Glutamatergic neuron (in vitro differentiated cells): ENCODE results near the gene ANKH. TPM values are rescaled to one million over a fixed set of nuclear protein-coding genes. Genes with fewer than 3 reads are reported as not detected.

Source experiments
- DNase-seq: peaks from one replicate; pipeline ENCODE4 v3.0.0; 2022
- H3K27ac Mint-ChIP-seq: one replicate; pipeline ENCODE4 v1.8.0; 2020; ENCODE audit warnings: mild to moderate bottlenecking, mixed read lengths, inconsistent platforms; ENCODE audit not compliant: unreplicated experiment
- H3K27me3 Mint-ChIP-seq: one replicate; pipeline ENCODE4 v1.8.0; 2020; ENCODE audit warnings: mild to moderate bottlenecking, moderate library complexity, mixed read lengths, inconsistent platforms; ENCODE audit not compliant: unreplicated experiment
- H3K36me3 Mint-ChIP-seq: one replicate; pipeline ENCODE4 v1.8.0; 2020; ENCODE audit warnings: mild to moderate bottlenecking, mixed read lengths, inconsistent platforms; ENCODE audit not compliant: unreplicated experiment
- H3K4me1 Mint-ChIP-seq: one replicate; pipeline ENCODE4 v1.8.0; 2020; ENCODE audit warnings: mild to moderate bottlenecking, low read depth, mixed read lengths, inconsistent platforms; ENCODE audit not compliant: unreplicated experiment
- H3K4me3 Mint-ChIP-seq: one replicate; pipeline ENCODE4 v1.8.0; 2020; ENCODE audit warnings: mild to moderate bottlenecking, mixed read lengths, inconsistent platforms; ENCODE audit not compliant: unreplicated experiment
- H3K9me3 Mint-ChIP-seq: one replicate; pipeline ENCODE4 v1.8.0; 2020; ENCODE audit warnings: mild to moderate bottlenecking, moderate library complexity, mixed read lengths, inconsistent platforms; ENCODE audit not compliant: unreplicated experiment
- CTCF ChIP-seq: fragments of 200-600 bp; sonication (generic); IDR thresholded peaks from one replicate; pipeline ENCODE4 v1.5.0; 2021; ENCODE audit not compliant: partially characterized antibody, unreplicated experiment
- total RNA-seq: library from RNA; stranded (reverse); fragmentation: NEBNext Ultra II Directional; extraction: Animal tissue kit (Norgen Biotek cat#: 25700); gene quantifications from one replicate; pipeline ENCODE4 v1.2.1, GENCODE V29; 2021; ENCODE audit not compliant: unreplicated experiment

The ANKH gene
- total RNA-seq, 1 donor from 2014 or later: 83.3 TPM

DNA sequence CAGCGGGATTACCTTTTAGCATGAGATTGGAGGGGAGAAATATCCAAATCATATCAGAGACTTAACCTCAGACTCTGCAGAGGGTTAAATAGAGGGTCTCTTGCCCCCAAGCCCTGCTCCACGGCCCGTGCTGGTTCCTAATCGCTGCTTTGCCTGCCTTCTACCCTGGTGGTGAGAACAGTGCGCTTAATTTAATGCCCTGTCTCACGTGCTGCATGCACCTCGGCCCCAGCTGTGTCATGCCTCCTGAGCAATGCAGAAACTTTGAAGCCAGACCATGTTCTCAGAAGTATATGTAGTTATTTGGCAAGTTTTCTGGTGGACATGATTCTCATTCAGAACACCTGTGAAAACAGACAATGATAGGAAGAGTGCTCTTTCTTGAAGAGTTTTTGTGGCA lies 205.6 kb downstream of the ANKH start:
- DNase-seq: peak; percentile 40
- H3K9me3 Mint-ChIP-seq: peaks cover 4% of the 10 kb centered on the region
- H3K27me3 Mint-ChIP-seq: peaks cover 5% of the 10 kb centered on the region

DNA sequence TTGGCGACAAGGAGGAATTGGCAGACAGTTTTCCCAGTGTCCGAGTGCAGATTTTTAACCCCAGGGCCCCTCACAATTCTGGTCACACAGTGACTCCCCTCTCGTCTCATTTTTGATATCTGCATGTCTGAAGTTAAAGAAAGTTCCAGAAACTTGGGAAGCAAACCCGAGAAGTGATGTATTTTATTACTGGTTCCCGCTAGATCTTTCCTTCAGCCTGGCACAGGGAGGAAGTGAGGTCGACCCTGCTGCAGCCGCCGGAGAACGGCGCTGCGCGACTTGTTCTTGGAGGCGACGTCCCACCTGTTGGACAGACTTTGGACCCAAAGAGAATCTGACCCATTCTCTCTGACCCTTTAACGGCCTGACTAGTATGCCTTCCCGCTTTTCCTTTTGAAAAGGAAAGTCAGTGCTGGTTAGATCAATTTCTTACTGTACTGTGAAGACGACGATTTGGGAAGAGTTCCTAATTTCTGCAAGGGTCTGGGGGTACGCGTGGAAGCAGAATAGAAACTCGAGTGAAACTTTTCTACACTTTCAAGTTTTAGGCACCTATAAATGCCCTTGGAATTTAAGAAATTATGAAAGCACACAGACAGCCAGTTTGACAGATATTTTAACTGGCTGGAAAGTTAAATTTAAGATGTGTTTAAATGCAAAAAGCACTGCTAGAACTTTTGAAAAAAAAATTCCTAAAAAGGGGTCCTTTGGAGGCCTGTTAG lies 206.3 kb downstream of the ANKH start:
- no peaks in the 10 kb centered on the region for H3K36me3 Mint-ChIP-seq
- no peak for DNase-seq
- peaks cover 12% of the 10 kb centered on the region for H3K4me1 Mint-ChIP-seq
- peak overlapping the region; percentile 95 for H3K4me3 Mint-ChIP-seq
- H3K9me3 Mint-ChIP-seq: peaks cover 4% of the 10 kb centered on the region
- H3K27ac Mint-ChIP-seq: no peak overlapping the region
- no peak for TF ChIP-seq CTCF
- peaks cover 5% of the 10 kb centered on the region for H3K27me3 Mint-ChIP-seq

More for the DNA sequence above, 205.6 kb downstream of the ANKH start:
- no peak overlapping the region for H3K27ac Mint-ChIP-seq
- no peak for TF ChIP-seq CTCF
- peaks cover 12% of the 10 kb centered on the region for H3K4me1 Mint-ChIP-seq
- peak overlapping the region; percentile 95 for H3K4me3 Mint-ChIP-seq
- no peaks in the 10 kb centered on the region for H3K36me3 Mint-ChIP-seq

GRCh38 chr5:14664270-14665100 lies 207.1 kb downstream of the ANKH start, which contains the start of gene OTULIN:
Gene OTULIN, plus strand, starts transcription at chr5:14664718. Its CDS starts 108 bp downstream, at chr5:14664826.
- Mint-ChIP-seq H3K9me3 (peaks cover 4% of the 10 kb centered on the region), H3K36me3 (no peaks in the 10 kb centered on the region), H3K4me1 (peaks cover 12% of the 10 kb centered on the region), H3K27me3 (peaks cover 5% of the 10 kb centered on the region), H3K27ac (peak within 1 kb of the TSS; percentile 90), H3K4me3 (peak within 1 kb of the TSS; percentile 98)
- peak; percentile 90 for DNase-seq
- TF ChIP-seq CTCF: no peak

DNA sequence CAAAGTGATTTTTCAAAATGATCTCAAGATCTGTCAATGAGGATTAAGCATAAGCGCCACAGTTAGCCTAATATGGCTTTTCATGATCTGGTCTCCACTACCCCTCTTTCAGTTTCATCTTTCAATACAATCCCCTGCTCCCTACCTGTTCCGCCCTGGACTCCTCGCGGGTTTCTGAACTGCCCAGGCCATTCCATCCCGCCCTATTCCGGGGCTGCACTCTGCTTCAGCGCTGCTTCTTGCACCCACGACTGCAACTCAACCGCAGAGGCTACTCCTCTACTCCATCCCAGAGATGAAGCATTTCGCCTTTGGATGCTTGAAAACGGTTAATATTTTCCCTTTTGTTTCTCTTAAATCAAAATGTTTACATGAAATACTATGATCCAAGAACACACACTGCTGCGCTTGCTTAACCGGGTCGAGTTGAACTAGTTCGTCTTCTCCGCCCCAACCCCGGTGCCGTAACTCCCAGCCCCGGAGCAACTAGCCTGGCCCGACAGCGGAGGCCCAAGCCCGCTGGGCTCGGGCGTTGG lies 207.8 kb downstream of the ANKH start:
- H3K27ac Mint-ChIP-seq: peak overlapping the region; percentile 90
- no peaks in the 10 kb centered on the region for H3K36me3 Mint-ChIP-seq
- no peak for TF ChIP-seq CTCF
- peak overlapping the region; percentile 98 for H3K4me3 Mint-ChIP-seq
- peaks cover 5% of the 10 kb centered on the region for H3K27me3 Mint-ChIP-seq
- peaks cover 12% of the 10 kb centered on the region for H3K4me1 Mint-ChIP-seq
- H3K9me3 Mint-ChIP-seq: peaks cover 4% of the 10 kb centered on the region
- DNase-seq: peak; percentile 27
